BE2C (cell line): ENCODE data around the gene ELAVL3.

Experiments
- DNase-seq: peaks from one replicate; pipeline ENCODE4 v3.0.0-alpha.2; 2020
- H3K27me3 ChIP-seq: fragments of 250-450 bp; sonication (Bioruptor Pico); 2 replicates; pipeline ENCODE4 v1.5.1; 2020; ENCODE audit warnings: mild to moderate bottlenecking
- H3K36me3 ChIP-seq: fragments of 250-450 bp; sonication (Bioruptor Pico); 2 replicates; pipeline ENCODE4 v1.5.1; 2020; ENCODE audit warnings: mild to moderate bottlenecking
- H3K4me1 ChIP-seq: fragments of 250-450 bp; sonication (Bioruptor Pico); 2 replicates; pipeline ENCODE4 v1.5.1; 2020
- H3K4me3 ChIP-seq: 2 replicates; pipeline ENCODE4 v1.5.1; 2011; ENCODE audit warnings: low read depth, low read length
- H3K9me3 ChIP-seq: fragments of 250-450 bp; sonication (Bioruptor Pico); 2 replicates; pipeline ENCODE4 v1.5.1; 2020
- CTCF ChIP-seq: IDR thresholded peaks from 2 replicates; pipeline ENCODE4 v1.5.1; 2012; ENCODE audit warnings: mild to moderate bottlenecking, low read depth, low read length

ELAVL3 gene

GRCh38 chr19:11505032-11505503 lies 24.2 kb upstream of the ELAVL3 start:
- peak; percentile 98 for DNase-seq
- H3K9me3 ChIP-seq = no peaks in the 10 kb centered on the region
- TF ChIP-seq CTCF = no peak
- H3K36me3 ChIP-seq = peaks cover 12% of the 10 kb centered on the region
- H3K27me3 ChIP-seq = no peaks in the 10 kb centered on the region
- peaks cover 5% of the 10 kb centered on the region for H3K4me1 ChIP-seq
- peak overlapping the region; percentile 66 for H3K4me3 ChIP-seq

GRCh38 chr19:11504502-11505031 lies 23.7 kb upstream of the ELAVL3 start:
- no peak for DNase-seq
- H3K27me3 ChIP-seq = no peaks in the 10 kb centered on the region
- peaks cover 5% of the 10 kb centered on the region for H3K4me1 ChIP-seq
- H3K9me3 ChIP-seq = no peaks in the 10 kb centered on the region
- peak overlapping the region; percentile 66 for H3K4me3 ChIP-seq
- H3K36me3 ChIP-seq = peaks cover 12% of the 10 kb centered on the region
- no peak for TF ChIP-seq CTCF

GRCh38 chr19:11499890-11500420 lies 19.1 kb upstream of the ELAVL3 start:
- Histone ChIP-seq H3K36me3 (no peaks in the 10 kb centered on the region; the same call in 1 of the 2 replicates), H3K4me3 (no peak overlapping the region), H3K4me1 (peaks cover 5% of the 10 kb centered on the region), H3K9me3 (no peaks in the 10 kb centered on the region), H3K27me3 (no peaks in the 10 kb centered on the region)
- DNase-seq = no peak
- TF ChIP-seq CTCF = no peak

- Histone ChIP-seq H3K9me3 (no peaks in the 10 kb centered on the region), H3K4me3 (no peak overlapping the region), H3K36me3 (no peaks in the 10 kb centered on the region; the same call in 1 of the 2 replicates), H3K27me3 (no peaks in the 10 kb centered on the region), H3K4me1 (no peaks in the 10 kb centered on the region)
- no peak for TF ChIP-seq CTCF
- no peak for DNase-seq
Measured at GRCh38 chr19:11499220-11499726, 18.4 kb upstream of the ELAVL3 start.

GRCh38 chr19:11496391-11497163 lies 15.7 kb upstream of the ELAVL3 start:
- no peaks in the 10 kb centered on the region; the same call in 1 of the 2 replicates for H3K36me3 ChIP-seq
- no peaks in the 10 kb centered on the region for H3K4me1 ChIP-seq
- peak; percentile 85 for DNase-seq
- no peaks in the 10 kb centered on the region for H3K9me3 ChIP-seq
- no peak overlapping the region for H3K4me3 ChIP-seq
- TF ChIP-seq CTCF = peak; percentile 81
- no peaks in the 10 kb centered on the region for H3K27me3 ChIP-seq
